K562 (cell line): ENCODE data around the gene MDC1. TPM values are rescaled to one million over a fixed set of nuclear protein-coding genes. Genes with fewer than 3 reads are reported as not detected.

Experiments
- ASH1L ChIP-seq: fragments of 450-650 bp; IDR thresholded peaks from 2 replicates; pipeline ENCODE4 v1.6.1; 2018; ENCODE audit warnings: borderline replicate concordance, mild to moderate bottlenecking, low read depth; ENCODE audit not compliant: partially characterized antibody
- BRCA1 ChIP-seq, 2 experiments: fragments of 450-650 bp in 1 of 2; sonication (generic) in 1 of 2; formaldehyde crosslinking in 1 of 2; IDR thresholded peaks; 2 replicates each; pipeline versions ENCODE4 v1.5.0 to v1.6.1; 2017 to 2020; ENCODE audit warnings: mild to moderate bottlenecking in 1 of 2, missing genetic modification reagents in 1 of 2
- EWSR1 ChIP-seq: fragments of 450-650 bp; IDR thresholded peaks from 2 replicates; pipeline ENCODE4 v1.6.1; 2018; ENCODE audit warnings: borderline replicate concordance, mild to moderate bottlenecking, low read depth, moderate library complexity; ENCODE audit not compliant: partially characterized antibody
- FOXJ3 ChIP-seq: sonication (generic); formaldehyde crosslinking; IDR thresholded peaks from 2 replicates; pipeline ENCODE4 v1.4.0; 2020; ENCODE audit warnings: mild to moderate bottlenecking, missing genetic modification reagents
- GTF2E2 ChIP-seq: fragments of 200-800 bp; sonication (Bioruptor generic); IDR thresholded peaks from 2 replicates; pipeline ENCODE4 v1.6.1; 2016; ENCODE audit warnings: missing genetic modification characterization, missing compliant biosample characterization
- KAT2B ChIP-seq: IDR thresholded peaks from one replicate; pipeline ENCODE4 v1.6.1; 2012; ENCODE audit warnings: low read depth, mild to moderate bottlenecking, control low read depth, inconsistent platforms, low read length, moderate library complexity
- KDM2B ChIP-seq: fragments of 250-450 bp; sonication (Bioruptor Pico); IDR thresholded peaks from 2 replicates; pipeline ENCODE4 v1.8.0; 2021; ENCODE audit warnings: mild to moderate bottlenecking, moderate library complexity
- KDM5B ChIP-seq: fragments of 200-600 bp; sonication (generic); IDR thresholded peaks from 2 replicates; pipeline ENCODE4 v1.6.1; 2012; ENCODE audit warnings: low read depth, mild to moderate bottlenecking, moderate library complexity, low read length, control low read depth, inconsistent platforms; ENCODE audit not compliant: insufficient replicate concordance
- MXI1 ChIP-seq: IDR thresholded peaks from 2 replicates; pipeline ENCODE4 v1.6.1; 2011; ENCODE audit warnings: low read depth, mild to moderate bottlenecking, improper control_type of control experiment, low read length
- NR2C1 ChIP-seq, 2 experiments: fragments of 450-650 bp; IDR thresholded peaks; 2 replicates each; pipeline ENCODE4 v1.6.1; 2017; ENCODE audit warnings: mild to moderate bottlenecking in 2 of 2, antibody characterized with exemption in 1 of 2, inconsistent platforms in 1 of 2, missing compliant biosample characterization in 1 of 2, missing genetic modification characterization in 1 of 2
- PHB ChIP-seq: fragments of 250-450 bp; sonication (Bioruptor Pico); IDR thresholded peaks from 2 replicates; pipeline ENCODE4 v1.5.0; 2021
- PPARD ChIP-seq: fragments of 250-450 bp; sonication (Bioruptor Pico); IDR thresholded peaks from 2 replicates; pipeline ENCODE4 v1.8.0; 2022; ENCODE audit warnings: inconsistent platforms, mild to moderate bottlenecking, moderate library complexity
- RUNX1 ChIP-seq: sonication (generic); IDR thresholded peaks from 2 replicates; pipeline ENCODE4 v1.6.1; 2016; ENCODE audit warnings: antibody characterized with exemption, low read depth
- SAFB ChIP-seq: fragments of 200-400 bp; formaldehyde crosslinking; IDR thresholded peaks from 2 replicates; pipeline ENCODE4 v1.6.1; 2017; ENCODE audit warnings: low read depth, low read length, borderline replicate concordance
- SAP30 ChIP-seq: fragments of 200-600 bp; sonication (generic); IDR thresholded peaks from 2 replicates; pipeline ENCODE4 v1.6.1; 2012; ENCODE audit warnings: borderline replicate concordance, low read depth, mild to moderate bottlenecking, moderate library complexity, low read length, control low read depth, inconsistent platforms; ENCODE audit not compliant: insufficient read depth, poor library complexity, severe bottlenecking
- ZNF24 ChIP-seq: fragments of 450-650 bp; IDR thresholded peaks from 2 replicates; pipeline ENCODE4 v1.6.1; 2016
- ZNF76 ChIP-seq: fragments of 250-450 bp; sonication (Bioruptor Pico); IDR thresholded peaks from 2 replicates; pipeline ENCODE4 v1.4.0; 2020; ENCODE audit warnings: mild to moderate bottlenecking, moderate library complexity, borderline replicate concordance
- polyA plus RNA-seq, 8 experiments: library from polyadenylated mRNA; depleted of rRNA in 4 of 8; stranded (reverse) in 5 of 8; unstranded in 3 of 8; fragments of >200 nt; fragmentation: Nextera tagmentation in 2 of 8; fragmentation: Illumina TruSeq in 1 of 8; extraction: Ambion mirVana in 2 of 8; extraction: Trizol in 1 of 8; gene quantifications; 2 replicates each; pipeline versions ENCODE4 v1.2.1 to v1.2.3, GENCODE V29; 2011 to 2014; ENCODE audit warnings: inconsistent platforms in 1 of 8, missing spikeins in 1 of 8
- total RNA-seq, 7 experiments: library from RNA; depleted of rRNA in 6 of 7; stranded (reverse); fragments of >200 nt in 6 of 7; fragmentation: Illumina TruSeq in 2 of 7; extraction: Trizol in 2 of 7; gene quantifications; 2 replicates each; pipeline versions ENCODE4 v1.2.1 to v1.2.3, GENCODE V29; 2011 to 2021; ENCODE audit warnings: low replicate concordance in 1 of 7
- TF ChIP-seq, protein P1 (sequence below): conservative IDR thresholded peaks from 2 replicates; pipeline ENCODE4 v1.6.1; 2011; ENCODE audit warnings: low read depth, mild to moderate bottlenecking, low read length; ENCODE audit not compliant: control insufficient read depth
- TF ChIP-seq, protein P2 (sequence below): fragments of 450-650 bp; IDR thresholded peaks from 2 replicates; pipeline ENCODE4 v1.6.1; 2016; ENCODE audit warnings: missing biosample characterization, missing genetic modification characterization
- TF ChIP-seq, protein P3 (sequence below): sonication (generic); formaldehyde crosslinking; IDR thresholded peaks from 2 replicates; pipeline ENCODE4 v1.9.0; 2022; ENCODE audit warnings: mild to moderate bottlenecking, missing genetic modification reagents
- TF ChIP-seq, protein P4 (sequence below): sonication (generic); formaldehyde crosslinking; IDR thresholded peaks from 2 replicates; pipeline ENCODE4 v1.5.0; 2020; ENCODE audit warnings: missing genetic modification reagents
- TF ChIP-seq, protein P5 (sequence below), 2 experiments: fragments of 450-650 bp; conservative IDR thresholded peaks; 2 replicates each; pipeline ENCODE4 v1.6.1; 2017; ENCODE audit warnings: mild to moderate bottlenecking in 2 of 2, moderate library complexity in 2 of 2

MDC1 gene
- total and polyA plus RNA-seq, 9 of the 15 experiments (the other 6 are each of a cell fraction or from before 2014, with no cell fraction given): 8.2 to 114 (median 20.0) TPM

DNA sequence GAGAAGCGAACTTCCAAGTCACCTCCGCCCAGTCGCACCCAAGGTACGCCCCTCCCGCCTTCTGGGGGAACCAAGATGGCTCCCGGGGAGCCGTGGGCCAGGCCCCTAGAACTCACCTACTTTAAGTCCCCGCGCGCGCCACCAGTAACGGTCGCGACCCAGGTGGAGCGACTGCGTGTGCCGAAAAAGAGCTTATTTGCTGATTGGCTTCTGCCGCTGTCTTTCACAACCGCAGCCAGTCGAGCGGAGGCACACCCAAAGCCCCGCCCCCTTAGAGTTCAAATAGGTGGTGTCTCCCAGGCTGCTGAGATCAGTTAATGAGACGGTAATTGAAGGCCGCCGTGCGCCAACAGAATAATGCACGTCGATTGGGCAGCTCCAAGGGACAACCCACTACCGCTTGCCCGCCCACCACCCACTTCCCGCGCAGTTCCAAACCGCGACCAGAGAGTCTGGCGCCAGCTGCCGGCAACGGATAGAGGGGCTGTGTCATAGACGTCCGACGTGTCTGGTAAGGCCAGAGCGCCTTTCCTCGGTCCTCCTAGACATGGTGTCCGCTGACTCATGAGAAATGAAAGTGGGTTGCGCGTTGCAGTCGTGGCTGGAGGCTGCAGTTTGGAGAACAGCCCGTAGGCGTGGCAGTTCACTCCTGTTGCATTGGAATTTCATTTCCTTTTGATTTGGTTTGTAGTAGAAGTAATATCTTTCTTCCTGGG is at the start of gene MDC1 (continued):
- TF ChIP-seq KDM2B (CRISPR knock-in tag) (peak; percentile 84; the same call in 1 of the 2 replicates), RUNX1 (no peak; the same call in 1 of the 2 replicates), ZNF24 (peak; percentile 52; the same call in 1 of the 2 replicates), FOXJ3 (CRISPR knock-in tag) (no peak), ASH1L (peak; percentile 87), PHB (CRISPR knock-in tag) (no peak), GTF2E2 (tag) (peak; percentile 96; the same call in 1 of the 2 replicates), BRCA1 (IDR thresholded peaks at IDR 0.05) (no peak), BRCA1 (CRISPR knock-in tag; IDR thresholded peaks at IDR 0.05) (no peak), MXI1 (no peak; the same call in 1 of the 2 replicates), NR2C1 (IDR thresholded peaks at IDR 0.05) (peak; percentile 90), NR2C1 (tag; IDR thresholded peaks at IDR 0.05) (peak; percentile 82), SAP30 (peak; percentile 53), KAT2B (peak; percentile 54), KDM5B (peak; percentile 96), SAFB (peak; percentile 93; the same call in 1 of the 2 replicates), EWSR1 (no peak), PPARD (no peak), ZNF76 (CRISPR knock-in tag) (0 out of 2 replicates have a peak, but pooled peaks have one; percentile 20)
- TF ChIP-seq, protein P1, sequence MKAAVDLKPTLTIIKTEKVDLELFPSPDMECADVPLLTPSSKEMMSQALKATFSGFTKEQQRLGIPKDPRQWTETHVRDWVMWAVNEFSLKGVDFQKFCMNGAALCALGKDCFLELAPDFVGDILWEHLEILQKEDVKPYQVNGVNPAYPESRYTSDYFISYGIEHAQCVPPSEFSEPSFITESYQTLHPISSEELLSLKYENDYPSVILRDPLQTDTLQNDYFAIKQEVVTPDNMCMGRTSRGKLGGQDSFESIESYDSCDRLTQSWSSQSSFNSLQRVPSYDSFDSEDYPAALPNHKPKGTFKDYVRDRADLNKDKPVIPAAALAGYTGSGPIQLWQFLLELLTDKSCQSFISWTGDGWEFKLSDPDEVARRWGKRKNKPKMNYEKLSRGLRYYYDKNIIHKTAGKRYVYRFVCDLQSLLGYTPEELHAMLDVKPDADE: peak; percentile 73
- TF ChIP-seq, protein P2, sequence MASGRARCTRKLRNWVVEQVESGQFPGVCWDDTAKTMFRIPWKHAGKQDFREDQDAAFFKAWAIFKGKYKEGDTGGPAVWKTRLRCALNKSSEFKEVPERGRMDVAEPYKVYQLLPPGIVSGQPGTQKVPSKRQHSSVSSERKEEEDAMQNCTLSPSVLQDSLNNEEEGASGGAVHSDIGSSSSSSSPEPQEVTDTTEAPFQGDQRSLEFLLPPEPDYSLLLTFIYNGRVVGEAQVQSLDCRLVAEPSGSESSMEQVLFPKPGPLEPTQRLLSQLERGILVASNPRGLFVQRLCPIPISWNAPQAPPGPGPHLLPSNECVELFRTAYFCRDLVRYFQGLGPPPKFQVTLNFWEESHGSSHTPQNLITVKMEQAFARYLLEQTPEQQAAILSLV (tag): no peak
- TF ChIP-seq, protein P3, sequence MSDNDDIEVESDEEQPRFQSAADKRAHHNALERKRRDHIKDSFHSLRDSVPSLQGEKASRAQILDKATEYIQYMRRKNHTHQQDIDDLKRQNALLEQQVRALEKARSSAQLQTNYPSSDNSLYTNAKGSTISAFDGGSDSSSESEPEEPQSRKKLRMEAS (CRISPR knock-in tag): peak; percentile 81
- TF ChIP-seq, protein P4, sequence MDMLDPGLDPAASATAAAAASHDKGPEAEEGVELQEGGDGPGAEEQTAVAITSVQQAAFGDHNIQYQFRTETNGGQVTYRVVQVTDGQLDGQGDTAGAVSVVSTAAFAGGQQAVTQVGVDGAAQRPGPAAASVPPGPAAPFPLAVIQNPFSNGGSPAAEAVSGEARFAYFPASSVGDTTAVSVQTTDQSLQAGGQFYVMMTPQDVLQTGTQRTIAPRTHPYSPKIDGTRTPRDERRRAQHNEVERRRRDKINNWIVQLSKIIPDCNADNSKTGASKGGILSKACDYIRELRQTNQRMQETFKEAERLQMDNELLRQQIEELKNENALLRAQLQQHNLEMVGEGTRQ: no peak
- TF ChIP-seq, protein P5, sequence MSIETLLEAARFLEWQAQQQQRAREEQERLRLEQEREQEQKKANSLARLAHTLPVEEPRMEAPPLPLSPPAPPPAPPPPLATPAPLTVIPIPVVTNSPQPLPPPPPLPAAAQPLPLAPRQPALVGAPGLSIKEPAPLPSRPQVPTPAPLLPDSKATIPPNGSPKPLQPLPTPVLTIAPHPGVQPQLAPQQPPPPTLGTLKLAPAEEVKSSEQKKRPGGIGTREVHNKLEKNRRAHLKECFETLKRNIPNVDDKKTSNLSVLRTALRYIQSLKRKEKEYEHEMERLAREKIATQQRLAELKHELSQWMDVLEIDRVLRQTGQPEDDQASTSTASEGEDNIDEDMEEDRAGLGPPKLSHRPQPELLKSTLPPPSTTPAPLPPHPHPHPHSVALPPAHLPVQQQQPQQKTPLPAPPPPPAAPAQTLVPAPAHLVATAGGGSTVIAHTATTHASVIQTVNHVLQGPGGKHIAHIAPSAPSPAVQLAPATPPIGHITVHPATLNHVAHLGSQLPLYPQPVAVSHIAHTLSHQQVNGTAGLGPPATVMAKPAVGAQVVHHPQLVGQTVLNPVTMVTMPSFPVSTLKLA (conservative IDR thresholded peaks at IDR 0.05): peak; percentile 77 to 92
